ENCODE data around the gene DENND10. TPM values are rescaled to one million over a fixed set of nuclear protein-coding genes. Genes with fewer than 3 reads are reported as not detected.
A peak's percentile ranks its signal among the peaks of the same experiment; 100 is the strongest.

Gene DENND10
- total and polyA plus RNA-seq, 9 donors = 29.9 to 53.8 (median 40.6) TPM

DNA sequence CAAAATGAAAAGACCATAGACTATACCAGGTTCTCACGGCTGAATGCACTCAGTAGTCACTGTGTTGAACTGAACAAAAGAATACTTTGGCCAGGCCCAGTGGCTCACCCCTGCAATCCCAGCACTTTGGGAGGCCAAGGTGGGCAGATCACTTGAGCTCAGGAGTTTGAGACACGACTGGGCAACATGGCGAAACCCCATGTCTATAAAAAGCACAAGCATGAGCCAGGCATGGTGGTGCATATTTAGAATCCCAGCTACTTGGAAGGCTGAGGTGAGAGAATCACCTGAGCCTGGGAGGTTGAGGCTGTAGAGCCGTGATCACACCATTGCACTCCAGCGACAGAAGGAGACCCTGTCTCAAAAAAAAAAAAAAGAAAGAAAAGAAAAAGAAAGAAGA is 49.1 kb downstream of the DENND10 start:
- Histone ChIP-seq H3K4me1 (ENCODE audit: insufficient read depth) (no peaks in the 10 kb centered on the region), H3K9me3 (no peaks in the 10 kb centered on the region), H3K4me3 (no peak overlapping the region), H3K36me3 (no peaks in the 10 kb centered on the region), H3K27ac (no peak overlapping the region), H3K27me3 (no peaks in the 10 kb centered on the region)
- intact Hi-C loops (cut with DNase I) = no loop called here
- no peak for DNase-seq
- no peak for TF ChIP-seq POLR2A (IDR thresholded peaks at IDR 0.05)
- TF ChIP-seq, protein P1, sequence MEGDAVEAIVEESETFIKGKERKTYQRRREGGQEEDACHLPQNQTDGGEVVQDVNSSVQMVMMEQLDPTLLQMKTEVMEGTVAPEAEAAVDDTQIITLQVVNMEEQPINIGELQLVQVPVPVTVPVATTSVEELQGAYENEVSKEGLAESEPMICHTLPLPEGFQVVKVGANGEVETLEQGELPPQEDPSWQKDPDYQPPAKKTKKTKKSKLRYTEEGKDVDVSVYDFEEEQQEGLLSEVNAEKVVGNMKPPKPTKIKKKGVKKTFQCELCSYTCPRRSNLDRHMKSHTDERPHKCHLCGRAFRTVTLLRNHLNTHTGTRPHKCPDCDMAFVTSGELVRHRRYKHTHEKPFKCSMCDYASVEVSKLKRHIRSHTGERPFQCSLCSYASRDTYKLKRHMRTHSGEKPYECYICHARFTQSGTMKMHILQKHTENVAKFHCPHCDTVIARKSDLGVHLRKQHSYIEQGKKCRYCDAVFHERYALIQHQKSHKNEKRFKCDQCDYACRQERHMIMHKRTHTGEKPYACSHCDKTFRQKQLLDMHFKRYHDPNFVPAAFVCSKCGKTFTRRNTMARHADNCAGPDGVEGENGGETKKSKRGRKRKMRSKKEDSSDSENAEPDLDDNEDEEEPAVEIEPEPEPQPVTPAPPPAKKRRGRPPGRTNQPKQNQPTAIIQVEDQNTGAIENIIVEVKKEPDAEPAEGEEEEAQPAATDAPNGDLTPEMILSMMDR (IDR thresholded peaks at IDR 0.05) = no peak
- TF ChIP-seq EP300 (IDR thresholded peaks at IDR 0.05) = no peak
- 92 to 96% (median 96%) methylated on average over 5 of the region's 5 CpGs for WGBS, 3 donors

DNA sequence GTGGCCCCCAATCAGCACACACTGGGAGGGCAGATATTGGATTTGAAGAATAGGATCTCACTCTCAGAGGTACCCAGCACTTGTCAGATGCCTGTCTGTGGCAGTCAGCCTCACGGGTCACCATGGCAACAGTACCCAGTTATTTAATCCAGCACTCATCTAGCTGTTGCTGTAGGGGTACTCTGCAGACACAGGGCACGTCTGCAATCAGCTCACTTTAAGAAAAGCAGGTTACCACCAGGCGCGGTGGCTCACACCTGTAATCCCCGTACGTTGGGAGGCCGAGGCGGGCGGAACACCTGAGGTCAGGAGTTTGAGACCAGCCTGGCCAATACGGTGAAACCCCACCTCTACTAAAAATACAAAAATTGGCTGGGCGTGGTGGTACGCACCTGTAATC is 49.7 kb downstream of the DENND10 start:
- Histone ChIP-seq H3K4me3 (no peak overlapping the region), H3K9me3 (no peaks in the 10 kb centered on the region), H3K27ac (no peak overlapping the region), H3K4me1 (ENCODE audit: insufficient read depth) (no peaks in the 10 kb centered on the region), H3K27me3 (no peaks in the 10 kb centered on the region), H3K36me3 (no peaks in the 10 kb centered on the region)
- DNase-seq = peak in 1 of 5 donors; percentile 23
- WGBS, 3 donors = 91 to 97% (median 96%) methylated on average over 12 of the region's 12 CpGs
- TF ChIP-seq, protein P1 (IDR thresholded peaks at IDR 0.05) = no peak
- TF ChIP-seq POLR2A (IDR thresholded peaks at IDR 0.05) = no peak
- intact Hi-C loops (cut with DNase I) = no loop called here

DNA sequence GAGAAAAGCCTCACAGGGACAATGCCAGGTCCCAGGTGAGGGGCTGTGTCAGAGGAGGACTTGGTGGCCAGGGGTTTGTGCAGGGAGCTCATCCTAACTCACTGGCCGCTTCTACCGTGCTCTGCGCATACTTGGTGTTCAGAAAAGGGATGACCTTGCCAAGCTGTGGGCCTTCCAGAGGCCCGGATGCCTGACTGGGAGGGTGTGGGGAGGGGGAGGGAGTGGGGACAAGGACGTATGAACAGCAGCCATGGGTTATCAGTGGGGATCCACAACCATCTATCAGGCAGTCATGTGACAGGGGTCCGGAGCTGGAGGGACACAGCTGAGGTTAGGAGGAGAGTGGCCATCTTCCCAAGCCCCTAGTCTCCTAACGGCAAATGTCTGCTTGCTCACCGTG is 55.4 kb downstream of the DENND10 start:
- intact Hi-C loops (cut with DNase I) = no loop called here

DNA sequence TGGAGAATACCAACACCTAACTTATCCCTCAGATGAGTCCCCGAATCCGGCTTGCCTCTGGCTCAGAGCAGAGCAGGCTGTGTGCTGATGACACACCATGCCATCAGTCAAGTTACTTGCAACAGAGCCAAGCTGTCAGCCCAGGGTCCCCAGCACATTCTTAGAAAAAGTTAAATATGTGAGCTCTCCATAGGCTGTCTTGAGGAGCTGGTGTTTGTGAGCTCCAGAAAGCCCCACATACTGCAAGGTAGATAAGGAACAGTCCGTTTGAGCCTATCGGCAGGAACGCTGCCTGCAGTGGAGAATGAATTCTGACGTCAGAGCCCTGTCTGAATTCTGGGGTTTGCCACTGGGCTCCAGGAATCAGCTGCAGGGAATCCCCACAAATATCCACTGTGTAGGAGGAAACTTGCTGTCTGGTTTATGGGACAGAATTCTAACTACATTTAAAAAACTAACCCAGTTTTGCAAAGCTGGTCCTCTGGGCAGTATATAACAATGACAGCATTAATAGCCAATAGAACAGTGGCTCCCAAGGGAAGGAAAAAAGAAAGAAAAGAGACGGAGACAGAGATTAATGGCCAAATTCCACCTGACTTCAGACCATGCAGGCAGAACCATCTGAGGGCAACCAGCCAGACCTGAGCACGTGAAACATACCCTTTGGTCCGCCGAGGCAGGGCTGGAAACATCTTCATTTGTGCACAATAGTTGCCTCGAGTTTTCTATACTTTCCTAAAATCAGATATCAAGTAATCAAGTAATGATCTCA is 58.0 kb downstream of the DENND10 start:
- DNase-seq = peak in 1 of 5 donors; percentile 4
- H3K4me3 ChIP-seq = no peak overlapping the region
- 57 to 62% (median 58%) methylated on average over 11 of the region's 11 CpGs for WGBS, 3 donors
- intact Hi-C loops (cut with DNase I) = loop anchor here in 1 of 4 donors (10.0 kb wide), 1 partner anchor 57 kb away; the partner anchor contains the start of gene DENND10
- no peaks in the 10 kb centered on the region for H3K27me3 ChIP-seq
- no peaks in the 10 kb centered on the region for H3K36me3 ChIP-seq
- H3K27ac ChIP-seq = no peak overlapping the region
- no peaks in the 10 kb centered on the region for H3K9me3 ChIP-seq
- H3K4me1 ChIP-seq (ENCODE audit: insufficient read depth) = peaks cover 2% of the 10 kb centered on the region
- TF ChIP-seq, protein P1 (IDR thresholded peaks at IDR 0.05) = no peak
- TF ChIP-seq EP300 (IDR thresholded peaks at IDR 0.05) (no peak), POLR2A (IDR thresholded peaks at IDR 0.05) (no peak)

More for the DNA sequence above, 55.4 kb downstream of the DENND10 start:
- H3K27me3 ChIP-seq = no peaks in the 10 kb centered on the region
- no peaks in the 10 kb centered on the region for H3K4me1 ChIP-seq (ENCODE audit: insufficient read depth)
- H3K27ac ChIP-seq = no peak overlapping the region
- DNase-seq = peak in 2 of 5 donors; percentile 10 to 25
- WGBS, 3 donors = 65 to 88% (median 75%) methylated on average over 8 of the region's 8 CpGs
- H3K36me3 ChIP-seq = no peaks in the 10 kb centered on the region
- no peak for TF ChIP-seq EP300 (IDR thresholded peaks at IDR 0.05)
- no peak for TF ChIP-seq POLR2A (IDR thresholded peaks at IDR 0.05)
- TF ChIP-seq, protein P1 (IDR thresholded peaks at IDR 0.05) = no peak
- no peak overlapping the region for H3K4me3 ChIP-seq
- no peaks in the 10 kb centered on the region for H3K9me3 ChIP-seq

All from ovary (tissue), 9 donors.